SIG-M5 (cell line): ENCODE data around the gene LRRC47.

ENCODE experiments used
- DNase-seq: peaks from one replicate; lab custom pipeline; 2025; lab: John Stamatoyannopoulos, UW

The LRRC47 gene

DNA sequence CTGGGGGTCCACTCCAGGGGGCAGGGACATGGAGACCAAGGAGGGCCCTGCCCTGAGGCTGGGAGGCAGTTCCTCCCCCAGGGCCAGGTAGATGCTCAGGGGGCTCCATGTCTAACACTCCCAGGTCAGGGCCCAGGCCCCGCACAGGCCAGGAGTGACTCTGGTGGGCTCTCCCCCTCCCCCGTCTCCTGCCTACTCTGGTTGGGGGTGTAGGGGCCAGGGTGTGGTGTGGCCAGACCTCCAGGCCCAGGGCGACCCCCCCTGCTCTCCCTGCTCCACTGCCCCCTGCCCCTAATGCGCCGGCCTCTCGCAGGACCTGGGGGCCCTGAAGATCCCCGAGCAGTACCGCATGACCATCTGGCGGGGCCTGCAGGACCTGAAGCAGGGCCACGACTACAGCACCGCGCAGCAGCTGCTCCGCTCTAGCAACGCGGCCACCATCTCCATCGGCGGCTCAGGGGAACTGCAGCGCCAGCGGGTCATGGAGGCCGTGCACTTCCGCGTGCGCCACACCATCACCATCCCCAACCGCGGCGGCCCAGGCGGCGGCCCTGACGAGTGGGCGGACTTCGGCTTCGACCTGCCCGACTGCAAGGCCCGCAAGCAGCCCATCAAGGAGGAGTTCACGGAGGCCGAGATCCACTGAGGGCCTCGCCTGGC, 63.7 kb downstream of the LRRC47 start:
- no peak for DNase-seq

GRCh38 chr1:3731583-3732433, 64.5 kb downstream of the LRRC47 start:
- DNase-seq: no peak

- DNase-seq: no peak
These were observed 65.6 kb downstream of the LRRC47 start for GRCh38 chr1:3730543-3731247.

- no peak for DNase-seq
These were observed 66.4 kb downstream of the LRRC47 start for GRCh38 chr1:3729594-3730542.
